IPS-18c (cell line): ENCODE measurements around the gene INPP4A.
"Not testable (repeated sequence)": the region's sequence is repeated elsewhere in the genome, so short reads cannot be mapped to it uniquely, and the experiment has no call there.

ENCODE experiments used
- H3K4me3 ChIP-seq: 2 replicates; pipeline ENCODE4 v1.7.0; 2013; ENCODE audit warnings: low read depth, mild to moderate bottlenecking, low read length, moderate library complexity; ENCODE audit not compliant: insufficient read depth
- H3K9me3 ChIP-seq: one replicate; pipeline ENCODE4 v1.6.1; 2013; ENCODE audit warnings: mild to moderate bottlenecking, low read length, moderate library complexity; ENCODE audit not compliant: control insufficient read depth, insufficient read depth

INPP4A gene

DNA sequence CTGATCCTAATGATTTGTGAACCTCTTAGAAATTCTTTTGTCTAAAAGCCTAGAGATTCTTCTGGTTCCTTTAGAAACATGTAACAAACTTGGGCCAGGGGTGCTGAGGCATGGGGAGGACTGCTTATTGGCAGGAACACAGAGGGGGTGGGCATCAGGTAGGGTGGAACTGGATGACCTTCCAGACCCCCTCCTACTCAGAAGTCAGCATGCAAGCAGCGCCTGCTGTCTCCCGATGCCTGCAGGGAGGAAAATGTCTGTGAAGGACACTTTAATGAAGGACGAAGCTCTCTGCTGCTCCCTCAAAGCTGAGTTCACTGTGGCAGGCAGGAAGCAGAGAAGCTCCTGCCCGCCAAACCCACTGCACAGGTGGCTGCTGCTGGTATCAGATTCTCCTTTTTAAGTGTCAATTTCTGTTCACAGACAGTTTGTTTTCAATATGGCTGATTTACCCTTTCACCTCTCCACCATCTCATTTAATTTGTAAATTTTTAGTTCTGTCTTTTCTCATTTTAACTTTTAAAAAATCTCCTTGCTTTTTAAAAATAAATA lies 144.3 kb downstream of the INPP4A start:
- H3K4me3 ChIP-seq = no peak overlapping the region
- H3K9me3 ChIP-seq = no peaks in the 10 kb centered on the region

DNA sequence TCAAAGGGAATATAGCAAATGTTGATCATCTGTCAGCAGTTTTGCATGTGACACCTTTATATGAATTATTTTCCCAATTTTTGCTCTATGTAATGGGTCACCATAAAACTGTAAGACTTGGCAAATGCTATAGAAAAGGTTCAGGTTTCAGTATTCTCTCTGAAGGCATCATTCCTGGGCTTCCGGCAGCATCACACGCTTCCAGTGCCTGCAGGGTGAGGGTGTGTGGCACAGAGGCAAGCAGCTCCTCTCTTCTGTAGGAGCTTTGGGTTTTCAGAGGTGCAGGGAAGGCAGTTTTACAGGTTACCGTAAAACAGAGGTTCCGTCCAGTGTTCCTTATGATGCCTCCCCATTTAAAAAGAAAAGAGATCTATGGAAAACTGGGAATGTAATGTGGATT lies 144.8 kb downstream of the INPP4A start:
- no peak overlapping the region for H3K4me3 ChIP-seq
- no peaks in the 10 kb centered on the region for H3K9me3 ChIP-seq

DNA sequence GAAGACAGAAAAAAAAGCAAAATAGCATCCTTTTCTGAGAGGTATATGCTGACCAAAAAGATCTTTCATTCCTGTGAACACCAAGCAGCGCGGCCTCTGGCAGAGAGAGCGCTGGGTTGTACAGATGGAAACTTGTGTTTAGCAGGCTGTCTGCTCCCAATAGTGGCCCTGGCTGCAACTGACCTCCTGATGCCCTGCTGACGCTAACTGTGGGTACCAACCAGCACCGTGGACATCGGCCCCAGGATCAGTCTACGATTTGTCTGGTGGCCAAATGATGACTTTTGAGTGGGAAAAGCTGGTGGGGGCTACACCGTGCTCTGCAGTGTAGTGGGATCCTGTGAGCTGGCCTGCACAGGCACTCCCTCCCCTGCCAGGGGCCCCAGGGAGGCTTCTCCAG lies 147.9 kb downstream of the INPP4A start:
- Histone ChIP-seq H3K9me3 (no peaks in the 10 kb centered on the region), H3K4me3 (no peak overlapping the region)

GRCh38 chr2:98594665-98595064 lies 150.0 kb downstream of the INPP4A start:
- H3K9me3 ChIP-seq, H3K4me3 ChIP-seq: not testable (repeated sequence)

DNA sequence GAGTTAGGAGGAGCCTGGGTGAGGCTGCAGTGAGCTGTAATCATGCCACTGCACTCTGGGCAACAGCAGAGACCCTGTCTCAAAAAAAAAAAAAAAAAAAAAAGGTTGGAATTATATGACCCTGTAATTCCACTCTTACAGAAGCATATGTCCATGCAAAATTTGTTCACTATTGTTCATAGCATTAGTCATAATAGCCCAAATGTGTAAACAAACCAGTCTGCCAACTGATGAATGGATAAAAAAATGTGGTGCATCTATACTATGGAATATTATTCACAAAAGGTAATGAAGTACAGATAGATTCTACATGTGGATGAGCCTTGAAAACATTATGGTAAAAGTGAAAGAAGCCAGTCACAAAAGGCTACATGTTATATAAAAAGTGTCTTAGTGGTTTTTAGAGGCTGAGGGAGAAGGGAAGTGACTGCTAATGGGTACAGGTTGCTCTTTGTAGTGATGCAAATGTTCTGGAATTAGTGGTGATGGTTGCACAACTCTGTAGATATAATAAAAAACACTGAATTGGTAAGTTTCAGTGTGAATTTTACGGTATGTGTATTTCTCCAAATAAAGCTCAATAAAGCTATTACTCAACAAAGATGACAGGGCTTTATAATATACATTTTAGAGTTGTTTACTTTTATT lies 154.2 kb downstream of the INPP4A start:
- Histone ChIP-seq H3K9me3 (no peaks in the 10 kb centered on the region), H3K4me3 (no peak overlapping the region)

DNA sequence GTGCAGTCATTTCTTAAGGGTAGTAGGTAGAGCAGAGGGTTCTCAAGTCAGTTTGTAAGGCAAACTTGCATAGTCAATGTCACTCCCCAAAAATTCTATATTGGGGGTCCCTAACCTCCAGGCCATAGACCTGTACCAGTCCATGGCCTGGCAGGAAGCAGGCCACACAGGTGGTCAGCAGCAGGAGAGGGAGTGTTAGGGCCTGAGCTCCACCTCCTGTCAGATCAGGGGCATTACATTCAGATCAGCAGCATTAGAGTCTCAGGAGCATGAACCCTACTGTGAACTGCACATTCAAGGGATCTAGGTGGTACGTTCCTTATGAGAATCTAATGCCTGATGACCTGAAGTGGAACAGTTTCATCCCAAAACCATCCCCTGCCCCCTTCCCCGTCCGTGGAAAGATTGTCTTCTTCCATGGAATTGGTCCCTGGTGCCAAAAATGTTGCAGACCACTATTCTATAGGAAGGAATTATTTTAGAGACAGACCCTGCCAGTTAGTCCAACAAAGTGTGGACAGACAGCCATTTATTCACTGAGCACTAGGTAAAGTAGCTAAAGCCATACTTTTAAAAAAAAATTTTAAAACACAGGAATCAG lies 157.0 kb downstream of the INPP4A start:
- H3K4me3 ChIP-seq = no peak overlapping the region
- H3K9me3 ChIP-seq = no peaks in the 10 kb centered on the region

GRCh38 chr2:98604547-98604946 lies 159.9 kb downstream of the INPP4A start:
- Histone ChIP-seq H3K9me3 (no peaks in the 10 kb centered on the region), H3K4me3 (no peak overlapping the region)

DNA sequence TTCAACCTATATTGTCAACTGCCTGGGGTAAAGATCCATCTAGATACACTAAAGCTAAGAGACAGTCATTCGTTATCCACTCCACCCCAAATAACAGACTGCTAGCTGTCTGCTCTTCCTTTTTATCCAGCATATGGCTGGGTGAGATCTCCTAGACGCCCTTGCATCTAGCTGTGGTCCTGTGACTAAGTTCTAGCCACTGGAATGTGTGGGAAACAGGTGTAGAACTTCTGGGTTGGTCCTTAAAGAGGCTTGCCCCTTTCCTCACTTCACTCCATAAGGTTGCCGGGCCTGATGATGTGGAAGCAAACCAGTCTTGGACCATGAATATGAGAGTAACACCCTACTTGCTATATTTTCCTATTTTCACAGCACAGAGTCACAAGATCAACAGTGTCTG lies 160.4 kb downstream of the INPP4A start:
- H3K9me3 ChIP-seq = no peaks in the 10 kb centered on the region
- H3K4me3 ChIP-seq = no peak overlapping the region

DNA sequence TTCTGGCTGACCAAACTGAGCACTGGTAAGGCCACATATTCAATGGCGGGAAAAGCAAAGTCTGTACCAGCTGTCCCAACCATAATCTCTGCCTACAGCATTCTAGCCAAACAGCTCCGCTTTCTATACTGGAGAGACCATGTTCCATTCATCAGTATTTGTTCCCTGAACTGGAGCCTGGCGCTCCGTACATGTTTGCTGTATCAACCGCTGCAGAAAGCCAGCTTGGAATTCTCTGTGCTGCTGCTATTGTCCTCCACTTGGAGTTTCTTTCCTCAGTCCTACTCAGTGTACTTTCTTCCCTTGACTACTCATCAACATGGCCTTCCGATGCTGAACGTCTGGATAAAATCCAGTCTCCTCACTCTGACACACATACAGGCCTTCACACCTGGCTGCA lies 161.8 kb downstream of the INPP4A start:
- Histone ChIP-seq H3K9me3 (no peaks in the 10 kb centered on the region), H3K4me3 (no peak overlapping the region)

GRCh38 chr2:98607104-98607503 lies 162.4 kb downstream of the INPP4A start:
- Histone ChIP-seq H3K4me3 (peak overlapping the region; percentile 94), H3K9me3 (no peaks in the 10 kb centered on the region)

- Histone ChIP-seq H3K9me3 (no peaks in the 10 kb centered on the region), H3K4me3 (peak overlapping the region; percentile 94)
These were observed 163.1 kb downstream of the INPP4A start for GRCh38 chr2:98607741-98608115.

DNA sequence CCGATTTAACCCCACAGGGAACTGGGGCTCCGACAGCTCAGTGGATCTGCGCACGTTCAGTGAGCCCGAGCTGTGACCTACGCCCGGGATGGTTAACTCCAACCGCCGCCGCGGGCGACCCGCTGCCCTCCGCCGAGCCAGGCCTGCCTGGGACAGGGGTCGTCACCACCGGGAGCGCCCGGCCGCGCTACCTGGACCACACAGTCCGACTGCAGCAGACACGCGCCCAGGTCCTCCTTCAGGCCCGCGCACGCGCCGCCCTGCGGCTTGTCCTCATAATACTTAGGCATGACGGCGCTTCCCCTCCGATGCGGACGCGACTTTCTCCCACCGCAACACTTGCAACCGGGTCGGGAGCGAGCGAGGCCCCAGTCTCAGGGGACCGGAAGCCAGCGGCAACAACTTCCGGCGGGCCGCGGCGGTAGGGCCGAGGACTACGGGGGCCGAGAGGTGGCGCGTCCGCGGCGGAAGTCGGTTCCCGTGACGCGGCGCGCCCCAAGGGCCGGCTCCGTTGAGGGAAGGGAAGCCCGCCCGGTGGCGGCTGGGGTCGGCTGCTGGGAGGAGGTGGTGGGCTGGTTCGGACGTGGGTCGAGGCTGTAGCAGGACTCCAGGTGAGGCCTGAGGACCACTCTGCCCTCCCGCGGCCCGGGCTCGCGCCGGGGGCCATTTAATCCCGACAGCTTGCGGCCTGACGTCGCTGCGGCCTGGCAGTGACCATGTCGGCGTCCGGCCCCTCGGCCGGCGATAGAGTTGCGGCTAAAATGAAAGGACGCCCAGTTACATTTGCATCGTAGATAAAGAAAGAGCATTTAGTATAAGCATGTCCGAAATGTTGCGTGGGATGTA lies 163.7 kb downstream of the INPP4A start, which contains the start of the genes COA5 and UNC50:
COA5 (minus strand) TSS at position 397 of the 846 bp plus-strand sequence; CDS start at position 290, 107 bp downstream.
UNC50 (plus strand) TSS at position 474 of the 846 bp plus-strand sequence. CDS start 1,171 bp downstream, outside the sequence.
- Histone ChIP-seq H3K4me3 (peak within 1 kb of the TSS; percentile 94), H3K9me3 (no peaks in the 10 kb centered on the region)

GRCh38 chr2:98608962-98609604 lies 164.4 kb downstream of the INPP4A start:
- Histone ChIP-seq H3K4me3 (peak overlapping the region; percentile 94), H3K9me3 (no peaks in the 10 kb centered on the region)

DNA sequence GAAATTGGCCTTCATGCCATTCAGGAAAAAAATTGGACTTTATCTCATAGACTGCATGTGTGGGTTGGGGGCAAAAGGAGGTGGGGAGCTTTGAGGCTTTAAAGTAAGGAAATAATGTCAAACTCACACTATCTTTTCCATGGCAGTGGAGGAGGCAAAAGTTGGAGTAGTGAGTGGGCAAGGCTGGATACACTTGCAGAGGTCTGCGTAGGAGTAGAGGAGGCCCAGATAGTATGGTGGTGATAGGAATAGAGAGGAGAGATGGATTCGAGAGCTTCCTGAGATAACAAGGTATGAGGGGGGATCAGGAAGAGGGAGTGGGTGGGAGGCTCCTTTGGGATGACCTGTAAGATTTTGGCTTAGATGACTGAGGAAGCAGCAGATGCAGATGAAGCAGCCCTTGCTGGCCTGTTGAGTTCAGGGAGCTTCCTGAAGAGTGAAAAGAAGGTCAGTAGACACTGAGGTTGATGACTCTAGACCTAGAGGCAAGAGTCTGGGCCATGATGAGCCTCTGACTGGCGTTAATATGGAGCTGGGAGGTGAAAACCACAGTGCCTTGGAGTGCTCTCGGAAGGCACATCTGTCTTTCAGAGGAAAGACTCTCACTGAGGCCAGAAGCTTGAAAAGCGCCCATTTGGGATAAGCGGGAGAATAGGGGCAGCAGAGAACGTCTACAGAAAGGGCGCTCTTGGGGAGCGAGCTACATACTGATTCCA lies 169.5 kb downstream of the INPP4A start:
- Histone ChIP-seq H3K4me3 (no peak overlapping the region), H3K9me3 (no peaks in the 10 kb centered on the region)

- Histone ChIP-seq H3K9me3 (no peaks in the 10 kb centered on the region), H3K4me3 (no peak overlapping the region)
These were observed 170.8 kb downstream of the INPP4A start for GRCh38 chr2:98615481-98615880.

DNA sequence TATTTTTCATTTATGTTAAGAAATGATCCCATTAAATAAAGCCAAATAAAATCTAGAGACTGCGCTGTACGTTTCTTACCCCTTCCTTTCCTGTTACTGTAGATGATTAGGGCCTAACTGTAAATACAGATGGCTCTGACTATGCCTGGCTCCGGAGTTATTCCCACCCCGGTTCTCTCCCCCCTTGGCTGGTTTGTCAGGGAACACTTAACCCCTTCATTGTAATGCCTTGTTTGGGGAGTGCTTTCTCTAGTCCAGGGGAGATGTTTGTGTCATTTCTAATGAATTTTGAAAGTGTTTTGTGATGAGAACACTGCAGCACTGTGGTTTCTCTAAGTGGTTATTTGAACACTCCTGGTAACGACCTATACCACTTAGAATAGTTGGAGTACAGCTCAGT lies 172.5 kb downstream of the INPP4A start:
- no peaks in the 10 kb centered on the region for H3K9me3 ChIP-seq
- no peak overlapping the region for H3K4me3 ChIP-seq

DNA sequence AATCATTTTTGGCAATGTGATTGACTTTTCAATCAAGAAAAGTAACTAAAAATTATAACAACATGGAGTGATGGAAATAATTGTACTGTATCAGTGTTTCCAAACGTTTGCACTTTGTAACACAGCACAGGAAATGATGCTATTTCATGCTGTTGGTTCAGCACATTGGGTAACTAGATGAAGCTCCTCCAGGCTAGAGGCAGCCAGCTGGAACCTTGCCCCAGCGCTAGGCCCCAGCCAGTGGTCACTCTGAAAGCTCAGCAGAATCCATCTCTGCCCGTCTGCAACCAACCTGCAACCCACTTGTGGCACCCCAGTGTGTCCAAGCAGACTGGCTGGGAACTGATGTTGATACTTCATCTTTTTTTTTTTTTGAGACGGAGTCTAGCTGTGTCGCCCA lies 179.0 kb downstream of the INPP4A start:
- H3K4me3 ChIP-seq = no peak overlapping the region
- no peaks in the 10 kb centered on the region for H3K9me3 ChIP-seq
